Hepatocyte (in vitro differentiated cells): ENCODE data around the gene YPEL1.

Experiments
- EZH2 ChIP-seq: fragments of 200-600 bp; sonication (generic); IDR thresholded peaks from 2 replicates; pipeline ENCODE4 v1.6.1; 2016; ENCODE audit warnings: antibody characterized with exemption, mild to moderate bottlenecking, borderline replicate concordance
- EZH2phosphoT487 ChIP-seq: fragments of 200-600 bp; sonication (generic); IDR thresholded peaks from one replicate; pipeline ENCODE4 v1.6.1; 2018; ENCODE audit warnings: antibody characterized with exemption, mild to moderate bottlenecking, low read depth, moderate library complexity; ENCODE audit not compliant: unreplicated experiment, severe bottlenecking
- TF ChIP-seq, protein P1 (sequence below): fragments of 200-600 bp; sonication (generic); IDR thresholded peaks from 2 replicates; pipeline ENCODE4 v1.5.1; 2016; ENCODE audit warnings: antibody characterized with exemption, mild to moderate bottlenecking; ENCODE audit not compliant: poor library complexity

DNA sequence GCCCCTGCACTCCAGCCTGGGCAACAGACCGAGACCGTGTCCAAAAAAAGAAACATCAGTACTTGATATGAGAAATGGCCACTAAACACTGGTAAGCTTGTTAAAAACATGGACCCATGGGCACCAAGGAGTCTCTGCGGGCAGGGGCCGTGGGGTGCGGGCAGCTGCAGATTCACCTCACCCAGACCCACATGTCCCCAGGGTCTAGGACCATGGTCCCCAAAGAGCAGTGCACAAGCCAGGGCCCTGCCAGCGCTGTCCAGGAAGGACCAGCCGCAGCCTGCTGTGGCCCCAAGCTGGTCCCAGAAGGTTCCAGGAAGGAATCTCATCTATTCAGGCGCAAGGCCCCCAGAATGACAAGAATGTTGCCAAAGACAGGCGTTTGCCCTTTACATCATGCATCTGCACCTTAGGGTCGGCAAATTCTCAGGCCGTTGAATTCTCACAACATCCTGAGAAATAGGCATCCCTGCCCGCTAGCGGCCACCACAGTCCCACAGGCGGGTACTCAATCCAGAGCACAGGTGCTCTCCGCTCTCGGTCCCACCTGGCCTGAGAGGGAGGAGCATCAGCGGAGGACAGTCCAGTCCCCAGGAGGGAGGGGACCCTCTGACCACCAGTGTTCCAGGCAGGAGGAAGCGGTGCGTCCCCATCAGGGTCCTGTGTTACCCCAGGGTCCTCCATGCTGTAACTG, 9.5 kb downstream of the YPEL1 start:
- TF ChIP-seq, protein P1, sequence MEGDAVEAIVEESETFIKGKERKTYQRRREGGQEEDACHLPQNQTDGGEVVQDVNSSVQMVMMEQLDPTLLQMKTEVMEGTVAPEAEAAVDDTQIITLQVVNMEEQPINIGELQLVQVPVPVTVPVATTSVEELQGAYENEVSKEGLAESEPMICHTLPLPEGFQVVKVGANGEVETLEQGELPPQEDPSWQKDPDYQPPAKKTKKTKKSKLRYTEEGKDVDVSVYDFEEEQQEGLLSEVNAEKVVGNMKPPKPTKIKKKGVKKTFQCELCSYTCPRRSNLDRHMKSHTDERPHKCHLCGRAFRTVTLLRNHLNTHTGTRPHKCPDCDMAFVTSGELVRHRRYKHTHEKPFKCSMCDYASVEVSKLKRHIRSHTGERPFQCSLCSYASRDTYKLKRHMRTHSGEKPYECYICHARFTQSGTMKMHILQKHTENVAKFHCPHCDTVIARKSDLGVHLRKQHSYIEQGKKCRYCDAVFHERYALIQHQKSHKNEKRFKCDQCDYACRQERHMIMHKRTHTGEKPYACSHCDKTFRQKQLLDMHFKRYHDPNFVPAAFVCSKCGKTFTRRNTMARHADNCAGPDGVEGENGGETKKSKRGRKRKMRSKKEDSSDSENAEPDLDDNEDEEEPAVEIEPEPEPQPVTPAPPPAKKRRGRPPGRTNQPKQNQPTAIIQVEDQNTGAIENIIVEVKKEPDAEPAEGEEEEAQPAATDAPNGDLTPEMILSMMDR = no peak
- TF ChIP-seq EZH2 = no peak
- TF ChIP-seq EZH2phosphoT487 = no peak
